SK-N-MC (cell line): ENCODE measurements around the gene CLIC4.
"Not testable (repeated sequence)": the region's sequence is repeated elsewhere in the genome, so short reads cannot be mapped to it uniquely, and the experiment has no call there.

Experiments used
- EZH2 ChIP-seq: fragments of 200-600 bp; sonication (generic); IDR thresholded peaks from one replicate; pipeline ENCODE4 v1.6.1; 2017; ENCODE audit warnings: antibody characterized with exemption
- POLR2AphosphoS5 ChIP-seq: IDR thresholded peaks from 2 replicates; pipeline ENCODE4 v1.6.1; 2012; ENCODE audit warnings: mild to moderate bottlenecking, low read depth, low read length, borderline replicate concordance

GRCh38 chr1:24698326-24698725 is 46.9 kb upstream of the CLIC4 start:
- not testable (repeated sequence) for TF ChIP-seq POLR2AphosphoS5, EZH2
